ENCODE measurements around the gene ATXN7L3. TPM values are rescaled to one million over a fixed set of nuclear protein-coding genes. Genes with fewer than 3 reads are reported as not detected.

Gene ATXN7L3
- total RNA-seq, 1 experiment from 2014 or later: 93.1 TPM

DNA sequence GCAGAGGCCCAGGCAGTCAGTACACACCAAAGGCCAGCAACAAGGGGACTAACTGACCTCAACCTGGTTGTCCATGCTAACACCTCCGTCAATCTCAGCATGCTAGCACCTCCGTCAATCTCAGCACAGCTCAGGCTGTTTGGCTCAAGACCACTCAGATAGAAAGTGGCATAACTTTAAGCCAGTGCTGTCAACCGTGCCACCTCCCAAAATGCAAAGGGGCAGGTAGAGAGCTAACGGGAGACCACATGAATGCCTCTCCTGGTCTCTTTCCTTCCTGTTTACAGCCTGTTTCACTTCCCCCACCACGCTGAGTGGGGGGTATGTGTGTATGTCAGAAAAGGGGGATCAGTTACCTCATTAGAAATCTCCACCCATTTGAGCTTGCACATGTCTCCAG lies 16.5 kb upstream of the ATXN7L3 start:
- Mint-ChIP-seq H3K9me3 (ENCODE audit: low read depth, unreplicated experiment) (no peaks in the 10 kb centered on the region), H3K4me3 (ENCODE audit: low read depth, unreplicated experiment) (no peak overlapping the region), H3K36me3 (ENCODE audit: insufficient read depth, unreplicated experiment) (peaks cover 80% of the 10 kb centered on the region), H3K4me1 (ENCODE audit: low read depth, unreplicated experiment) (peaks cover 17% of the 10 kb centered on the region), H3K27ac (ENCODE audit: unreplicated experiment) (no peak overlapping the region), H3K27me3 (ENCODE audit: unreplicated experiment) (no peaks in the 10 kb centered on the region)
- BruUV-seq (replicated peaks): no TSS peak
- intact Hi-C loops (cut with micrococcal nuclease; ENCODE audit: unreplicated experiment): no loop called here
- DNase-seq: no peak
- CTCF ChIA-PET: interaction anchor here (1.4 kb wide), 1 partner anchor 13 kb away, joined by 4 read pairs; no protein-coding TSS in a partner anchor
- TF ChIP-seq, protein P1, sequence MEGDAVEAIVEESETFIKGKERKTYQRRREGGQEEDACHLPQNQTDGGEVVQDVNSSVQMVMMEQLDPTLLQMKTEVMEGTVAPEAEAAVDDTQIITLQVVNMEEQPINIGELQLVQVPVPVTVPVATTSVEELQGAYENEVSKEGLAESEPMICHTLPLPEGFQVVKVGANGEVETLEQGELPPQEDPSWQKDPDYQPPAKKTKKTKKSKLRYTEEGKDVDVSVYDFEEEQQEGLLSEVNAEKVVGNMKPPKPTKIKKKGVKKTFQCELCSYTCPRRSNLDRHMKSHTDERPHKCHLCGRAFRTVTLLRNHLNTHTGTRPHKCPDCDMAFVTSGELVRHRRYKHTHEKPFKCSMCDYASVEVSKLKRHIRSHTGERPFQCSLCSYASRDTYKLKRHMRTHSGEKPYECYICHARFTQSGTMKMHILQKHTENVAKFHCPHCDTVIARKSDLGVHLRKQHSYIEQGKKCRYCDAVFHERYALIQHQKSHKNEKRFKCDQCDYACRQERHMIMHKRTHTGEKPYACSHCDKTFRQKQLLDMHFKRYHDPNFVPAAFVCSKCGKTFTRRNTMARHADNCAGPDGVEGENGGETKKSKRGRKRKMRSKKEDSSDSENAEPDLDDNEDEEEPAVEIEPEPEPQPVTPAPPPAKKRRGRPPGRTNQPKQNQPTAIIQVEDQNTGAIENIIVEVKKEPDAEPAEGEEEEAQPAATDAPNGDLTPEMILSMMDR (IDR thresholded peaks at IDR 0.05; ENCODE audit: unreplicated experiment): no peak

DNA sequence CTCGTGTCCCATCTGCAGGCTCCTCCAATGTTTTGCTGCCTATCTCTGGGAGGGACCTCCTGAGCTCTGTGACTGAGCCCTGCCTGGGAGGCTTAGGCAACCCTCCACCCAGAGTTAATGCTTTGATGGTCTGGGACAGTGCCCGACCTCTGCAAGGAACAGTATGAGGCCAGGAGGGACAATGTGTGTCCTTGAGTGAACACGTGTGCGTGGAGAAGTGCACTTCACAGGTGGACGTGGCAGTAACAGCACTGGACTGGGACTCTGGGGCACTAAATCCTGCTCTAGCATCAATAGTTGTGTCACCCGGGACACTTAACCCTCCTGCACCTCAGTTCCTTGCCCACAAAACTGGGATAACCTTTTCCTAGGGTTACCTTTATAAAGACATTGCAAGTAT lies 15.2 kb upstream of the ATXN7L3 start:
- Mint-ChIP-seq H3K36me3 (ENCODE audit: insufficient read depth, unreplicated experiment) (peaks cover 75% of the 10 kb centered on the region), H3K4me3 (ENCODE audit: low read depth, unreplicated experiment) (no peak overlapping the region), H3K9me3 (ENCODE audit: low read depth, unreplicated experiment) (no peaks in the 10 kb centered on the region), H3K27ac (ENCODE audit: unreplicated experiment) (no peak overlapping the region), H3K4me1 (ENCODE audit: low read depth, unreplicated experiment) (peaks cover 17% of the 10 kb centered on the region), H3K27me3 (ENCODE audit: unreplicated experiment) (no peaks in the 10 kb centered on the region)
- no peak for DNase-seq
- intact Hi-C loops (cut with micrococcal nuclease; ENCODE audit: unreplicated experiment): no loop called here
- CTCF ChIA-PET: no interaction called here
- no TSS peak for BruUV-seq (replicated peaks)
- TF ChIP-seq, protein P1 (IDR thresholded peaks at IDR 0.05; ENCODE audit: unreplicated experiment): no peak

DNA sequence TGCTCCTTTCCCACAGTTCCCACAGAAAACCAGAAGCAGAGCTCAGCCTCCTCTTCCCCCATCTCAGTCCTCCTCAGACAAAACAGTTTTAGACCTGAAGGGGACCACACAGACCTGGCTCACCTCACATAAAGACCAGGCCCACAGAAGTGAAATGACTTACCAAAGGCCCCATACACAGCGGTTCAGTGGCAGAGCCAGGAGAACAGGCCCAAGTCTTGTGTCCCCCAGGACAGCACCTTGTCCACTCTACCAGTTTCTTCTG lies 14.5 kb upstream of the ATXN7L3 start:
- H3K36me3 Mint-ChIP-seq (ENCODE audit: insufficient read depth, unreplicated experiment): peaks cover 76% of the 10 kb centered on the region
- H3K4me3 Mint-ChIP-seq (ENCODE audit: low read depth, unreplicated experiment): no peak overlapping the region
- H3K27me3 Mint-ChIP-seq (ENCODE audit: unreplicated experiment): no peaks in the 10 kb centered on the region
- H3K4me1 Mint-ChIP-seq (ENCODE audit: low read depth, unreplicated experiment): peaks cover 17% of the 10 kb centered on the region
- TF ChIP-seq, protein P1 (IDR thresholded peaks at IDR 0.05; ENCODE audit: unreplicated experiment): no peak
- peak overlapping the region; percentile 35 for H3K27ac Mint-ChIP-seq (ENCODE audit: unreplicated experiment)
- H3K9me3 Mint-ChIP-seq (ENCODE audit: low read depth, unreplicated experiment): no peaks in the 10 kb centered on the region
- CTCF ChIA-PET: interaction anchor here (0.6 kb wide), 1 partner anchor 103 kb away, joined by 3 read pairs; no protein-coding TSS in a partner anchor
- DNase-seq: no peak
- no TSS peak for BruUV-seq (replicated peaks)
- intact Hi-C loops (cut with micrococcal nuclease; ENCODE audit: unreplicated experiment): no loop called here

DNA sequence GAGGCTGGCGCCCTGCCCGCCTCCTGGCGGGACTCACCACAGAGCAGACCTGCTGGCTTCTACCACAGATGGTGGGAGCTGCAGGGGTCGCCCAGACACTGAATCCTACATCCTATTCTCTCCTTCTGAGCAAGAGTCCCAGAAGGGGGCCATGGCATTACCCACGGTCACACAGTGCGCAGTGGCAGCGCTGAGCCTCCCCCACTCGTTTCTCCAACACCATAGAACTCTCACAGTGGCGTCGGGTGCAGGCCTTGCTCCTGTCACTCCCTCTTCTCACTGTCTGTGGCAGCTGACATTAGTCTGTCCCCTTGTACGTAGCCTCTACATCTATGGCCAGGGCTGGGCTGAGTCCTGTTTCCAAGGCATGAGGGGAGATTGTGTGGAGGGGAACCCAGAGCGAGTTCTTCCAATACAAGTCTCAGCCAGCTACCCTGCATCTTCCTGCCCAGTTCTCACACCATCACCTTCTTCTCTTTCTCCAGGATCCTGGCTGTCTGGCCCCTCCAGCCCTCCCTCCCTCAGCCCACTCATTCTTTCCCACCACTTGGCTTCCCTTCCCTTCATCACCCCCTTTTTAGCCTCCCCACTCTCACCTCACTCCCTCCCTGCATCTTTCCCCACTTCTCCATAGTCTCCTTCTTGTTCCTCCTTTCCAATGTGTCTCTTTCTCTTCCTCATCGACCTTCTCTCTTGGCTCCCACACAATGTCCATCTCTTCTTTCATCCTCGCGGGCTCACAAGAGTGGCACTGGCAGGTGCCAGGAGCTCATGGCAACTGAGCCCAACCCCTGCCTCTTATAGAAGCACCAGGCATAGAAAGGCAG lies 13.9 kb upstream of the ATXN7L3 start:
- H3K9me3 Mint-ChIP-seq (ENCODE audit: low read depth, unreplicated experiment): no peaks in the 10 kb centered on the region
- H3K4me3 Mint-ChIP-seq (ENCODE audit: low read depth, unreplicated experiment): no peak overlapping the region
- peaks cover 80% of the 10 kb centered on the region for H3K36me3 Mint-ChIP-seq (ENCODE audit: insufficient read depth, unreplicated experiment)
- no peak for DNase-seq
- peaks cover 20% of the 10 kb centered on the region for H3K4me1 Mint-ChIP-seq (ENCODE audit: low read depth, unreplicated experiment)
- no TSS peak for BruUV-seq (replicated peaks)
- CTCF ChIA-PET: interaction anchor here (0.5 to 0.6 kb wide), 2 partner anchors 103 to 119 kb away, joined by 3 to 6 read pairs; no protein-coding TSS in a partner anchor
- intact Hi-C loops (cut with micrococcal nuclease; ENCODE audit: unreplicated experiment): no loop called here
- no peaks in the 10 kb centered on the region for H3K27me3 Mint-ChIP-seq (ENCODE audit: unreplicated experiment)
- H3K27ac Mint-ChIP-seq (ENCODE audit: unreplicated experiment): peak overlapping the region; percentile 35
- TF ChIP-seq, protein P1 (IDR thresholded peaks at IDR 0.05; ENCODE audit: unreplicated experiment): no peak

Measured in Calu3 (cell line).